Duodenal mucosa (tissue), 2 donors: ENCODE measurements around the gene OR2T27.
"Not testable (repeated sequence)": the region's sequence is repeated elsewhere in the genome, so short reads cannot be mapped to it uniquely, and the experiment has no call there.

Experiments used
- H3K27ac ChIP-seq: one replicate; pipeline ENCODE4 v1.7.0; 2013; ENCODE audit warnings: low read depth, low read length
- H3K27me3 ChIP-seq, 2 donors: one replicate each; pipeline ENCODE4 v1.7.0; 2013; ENCODE audit warnings: low read length in 2 of 2, control low read depth in 1 of 2; ENCODE audit not compliant: insufficient read depth in 2 of 2, control insufficient read depth in 1 of 2
- H3K36me3 ChIP-seq, 2 donors: one replicate each; pipeline ENCODE4 v1.7.0; 2013; ENCODE audit warnings: low read length in 2 of 2, control low read depth in 1 of 2; ENCODE audit not compliant: insufficient read depth in 2 of 2, control insufficient read depth in 1 of 2
- H3K4me1 ChIP-seq, 2 donors: one replicate each; pipeline ENCODE4 v1.7.0; 2013; ENCODE audit warnings: low read length in 2 of 2, control low read depth in 1 of 2; ENCODE audit not compliant: insufficient read depth in 2 of 2, control insufficient read depth in 1 of 2
- H3K4me3 ChIP-seq, 2 donors: one replicate each; pipeline ENCODE4 v1.7.0; 2013; ENCODE audit warnings: low read length in 2 of 2, low read depth in 1 of 2
- H3K9ac ChIP-seq, 2 donors: one replicate each; pipeline ENCODE4 v1.7.0; 2013; ENCODE audit warnings: low read length in 2 of 2, low read depth in 1 of 2
- H3K9me3 ChIP-seq, 2 donors: one replicate each; pipeline ENCODE4 v1.7.0; 2013; ENCODE audit warnings: low read length in 2 of 2, control low read depth in 1 of 2; ENCODE audit not compliant: control insufficient read depth in 1 of 2

Gene OR2T27, protein sequence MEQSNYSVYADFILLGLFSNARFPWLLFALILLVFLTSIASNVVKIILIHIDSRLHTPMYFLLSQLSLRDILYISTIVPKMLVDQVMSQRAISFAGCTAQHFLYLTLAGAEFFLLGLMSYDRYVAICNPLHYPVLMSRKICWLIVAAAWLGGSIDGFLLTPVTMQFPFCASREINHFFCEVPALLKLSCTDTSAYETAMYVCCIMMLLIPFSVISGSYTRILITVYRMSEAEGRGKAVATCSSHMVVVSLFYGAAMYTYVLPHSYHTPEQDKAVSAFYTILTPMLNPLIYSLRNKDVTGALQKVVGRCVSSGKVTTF

DNA sequence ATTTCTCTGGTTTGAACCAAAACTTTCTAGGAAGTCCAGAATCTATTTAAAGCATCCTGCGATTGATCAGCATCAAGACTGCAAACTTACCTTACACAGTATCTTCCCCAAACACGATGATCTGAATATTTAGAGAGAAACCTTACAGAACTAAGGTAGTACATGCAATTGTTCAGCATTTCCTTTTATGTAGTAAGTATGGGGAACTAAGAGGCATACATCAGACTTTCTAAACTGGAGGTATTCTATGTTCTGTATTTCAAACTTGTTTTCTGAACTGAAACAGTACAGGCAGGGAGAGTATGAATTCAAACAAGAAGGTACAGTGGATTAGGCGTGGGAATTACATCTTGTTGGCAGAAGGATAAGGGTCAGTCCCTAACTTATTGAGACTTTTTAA, at the start of gene OR2T27:
OR2T27 (minus strand) TSS at position 175 of the 400 bp plus-strand sequence. CDS start 4,644 bp downstream, outside the sequence.
- H3K9me3 ChIP-seq, H3K27me3 ChIP-seq, H3K9ac ChIP-seq, H3K27ac ChIP-seq, H3K4me3 ChIP-seq, H3K36me3 ChIP-seq, H3K4me1 ChIP-seq: not testable (repeated sequence)

DNA sequence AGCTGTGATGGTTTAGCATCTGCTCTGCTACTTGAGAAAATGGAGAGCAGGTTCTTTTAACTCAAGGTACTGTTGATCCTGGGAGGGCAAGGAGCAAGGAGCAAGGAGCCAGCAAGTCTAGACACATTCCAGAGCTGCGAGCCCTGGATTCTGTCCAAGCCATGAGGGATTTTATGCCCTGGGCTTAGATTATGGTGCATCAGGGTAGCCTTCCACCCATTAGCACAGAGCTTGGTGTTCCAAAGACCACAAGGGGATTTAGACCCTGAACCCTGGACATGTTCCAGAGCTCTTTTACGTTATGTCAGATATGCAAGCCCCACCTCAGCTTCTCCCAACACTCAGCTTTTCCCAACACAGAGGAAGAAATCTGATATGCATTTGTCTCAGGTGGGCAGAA, 49.3 kb upstream of the OR2T27 start:
- no peaks in the 10 kb centered on the region for H3K36me3 ChIP-seq
- H3K27me3 ChIP-seq = peaks cover 0 to 5% of the 10 kb centered on the region in 2 donors
- H3K4me1 ChIP-seq = peaks cover 0 to 6% of the 10 kb centered on the region in 2 donors
- no peak overlapping the region for H3K27ac ChIP-seq
- H3K9ac ChIP-seq = no peak overlapping the region
- H3K4me3 ChIP-seq = no peak overlapping the region
- H3K9me3 ChIP-seq = no peaks in the 10 kb centered on the region

DNA sequence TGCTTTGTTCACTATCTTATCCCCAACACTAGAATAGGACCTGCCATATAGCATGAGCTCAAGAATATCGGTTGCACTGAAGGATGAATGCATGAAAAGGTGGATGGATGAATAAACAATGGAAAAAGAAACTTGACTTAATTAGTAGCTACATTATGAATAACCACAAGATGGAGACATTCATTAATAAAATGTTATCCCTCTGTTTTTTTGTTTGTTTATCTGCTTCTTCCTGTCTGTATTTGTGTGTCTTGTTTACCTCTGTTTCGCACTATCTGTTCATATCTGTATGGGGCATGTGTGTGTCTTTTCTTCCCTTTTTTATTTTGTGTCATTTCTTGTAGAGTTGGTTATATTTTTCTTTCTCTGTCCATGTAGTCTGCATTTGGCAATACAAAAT, 48.3 kb upstream of the OR2T27 start:
- no peak overlapping the region for H3K4me3 ChIP-seq
- H3K27ac ChIP-seq = no peak overlapping the region
- no peaks in the 10 kb centered on the region for H3K36me3 ChIP-seq
- H3K27me3 ChIP-seq = peaks cover 0 to 3% of the 10 kb centered on the region in 2 donors
- H3K9ac ChIP-seq = no peak overlapping the region
- H3K9me3 ChIP-seq = no peaks in the 10 kb centered on the region
- peaks cover 0 to 6% of the 10 kb centered on the region in 2 donors for H3K4me1 ChIP-seq

DNA sequence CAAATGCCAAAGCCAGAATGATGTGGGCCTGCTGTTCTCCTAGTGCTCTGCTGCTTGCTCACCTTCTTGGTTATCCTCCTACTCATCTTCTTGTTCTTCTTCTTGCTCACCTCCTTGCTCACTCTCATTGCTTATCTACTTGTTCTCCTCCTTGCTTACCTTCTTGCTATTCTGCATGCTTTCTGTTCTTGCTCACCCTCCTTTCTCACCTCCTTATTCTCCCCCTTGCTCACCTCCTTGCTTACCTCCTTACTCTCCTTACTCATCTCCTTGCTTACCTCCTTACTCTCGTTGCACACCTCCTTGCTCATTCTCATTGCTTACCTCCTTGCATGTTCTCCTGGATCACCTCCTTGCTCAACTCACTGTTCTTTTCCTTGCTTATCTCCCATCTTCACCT, 47.4 kb upstream of the OR2T27 start, which contains the start of gene OR14I1:
OR14I1 (minus strand) TSS at position 53 of the 400 bp plus-strand sequence.
- peaks cover 0 to 6% of the 10 kb centered on the region in 2 donors for H3K4me1 ChIP-seq
- H3K27ac ChIP-seq = no peak within 1 kb of the TSS
- H3K36me3 ChIP-seq = no peaks in the 10 kb centered on the region
- H3K4me3 ChIP-seq = no peak within 1 kb of the TSS
- H3K9me3 ChIP-seq = no peaks in the 10 kb centered on the region
- H3K27me3 ChIP-seq = no peaks in the 10 kb centered on the region
- no peak within 1 kb of the TSS for H3K9ac ChIP-seq

DNA sequence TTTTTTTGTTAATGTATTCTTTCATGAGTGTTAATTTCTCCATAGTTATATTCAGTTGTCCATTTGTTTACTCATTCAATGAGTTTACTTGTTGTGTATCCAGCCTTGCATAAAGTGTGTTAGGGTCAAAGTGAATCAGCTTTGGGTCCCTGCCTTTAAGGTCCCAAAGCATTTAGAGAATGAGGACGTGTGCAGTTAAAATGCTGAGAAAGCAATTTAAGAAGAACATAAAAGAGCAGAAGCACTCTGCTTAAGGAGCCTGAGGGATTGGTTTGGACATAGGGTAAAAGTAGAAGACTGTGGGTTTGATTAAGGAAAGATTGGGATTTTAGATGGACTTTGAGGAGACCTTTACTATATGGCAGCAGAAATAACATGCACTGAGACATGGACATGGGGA, 43.8 kb upstream of the OR2T27 start:
- Histone ChIP-seq H3K27me3 (no peaks in the 10 kb centered on the region), H3K36me3 (no peaks in the 10 kb centered on the region), H3K27ac (no peak overlapping the region), H3K9ac (no peak overlapping the region), H3K9me3 (no peaks in the 10 kb centered on the region), H3K4me3 (no peak overlapping the region), H3K4me1 (peaks cover 0 to 4% of the 10 kb centered on the region in 2 donors)

DNA sequence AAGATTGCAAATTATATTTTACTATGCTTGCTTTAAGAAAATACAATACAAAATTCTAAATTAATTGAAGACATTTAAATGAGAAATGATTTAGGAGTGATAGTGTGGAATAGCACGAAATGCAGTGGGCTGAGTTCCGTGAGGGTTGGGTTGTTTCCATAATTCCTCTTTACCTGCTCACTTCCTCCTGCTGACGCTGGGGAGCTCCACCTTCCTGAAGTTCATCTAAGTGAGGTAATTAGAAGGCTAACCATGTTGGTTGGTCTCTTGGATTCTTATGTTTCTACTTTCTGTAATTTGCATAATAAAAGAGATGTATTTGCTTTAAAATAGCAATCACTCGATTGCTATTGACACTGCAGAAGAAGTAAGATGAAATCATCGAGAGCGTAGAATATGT, 42.6 kb upstream of the OR2T27 start:
- no peaks in the 10 kb centered on the region for H3K27me3 ChIP-seq
- H3K27ac ChIP-seq = no peak overlapping the region
- no peak overlapping the region for H3K4me3 ChIP-seq
- no peaks in the 10 kb centered on the region for H3K4me1 ChIP-seq
- H3K9me3 ChIP-seq = no peaks in the 10 kb centered on the region
- no peaks in the 10 kb centered on the region for H3K36me3 ChIP-seq
- no peak overlapping the region for H3K9ac ChIP-seq

DNA sequence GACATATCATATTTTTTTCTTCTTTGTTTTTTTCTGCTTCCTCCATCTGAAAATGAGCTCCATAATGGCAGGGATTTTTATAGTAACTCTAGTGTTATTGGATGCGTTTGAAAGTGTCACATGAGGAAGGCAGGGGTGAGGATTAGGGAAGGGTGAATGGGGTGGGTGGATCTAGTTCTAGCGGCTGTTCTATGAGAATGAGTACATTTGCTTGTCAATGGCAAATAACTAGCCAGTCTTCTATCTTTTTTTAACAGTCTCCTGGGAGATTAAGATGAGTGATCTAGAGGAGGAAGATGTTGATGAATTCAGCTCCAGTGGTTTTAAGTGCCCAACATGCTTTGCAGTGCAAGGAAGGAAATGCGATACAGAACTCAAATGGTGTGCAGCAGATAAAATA, 41.4 kb upstream of the OR2T27 start:
- H3K4me1 ChIP-seq = no peaks in the 10 kb centered on the region
- H3K4me3 ChIP-seq = no peak overlapping the region
- H3K27ac ChIP-seq = no peak overlapping the region
- no peaks in the 10 kb centered on the region for H3K9me3 ChIP-seq
- no peaks in the 10 kb centered on the region for H3K27me3 ChIP-seq
- H3K9ac ChIP-seq = no peak overlapping the region
- no peaks in the 10 kb centered on the region for H3K36me3 ChIP-seq

DNA sequence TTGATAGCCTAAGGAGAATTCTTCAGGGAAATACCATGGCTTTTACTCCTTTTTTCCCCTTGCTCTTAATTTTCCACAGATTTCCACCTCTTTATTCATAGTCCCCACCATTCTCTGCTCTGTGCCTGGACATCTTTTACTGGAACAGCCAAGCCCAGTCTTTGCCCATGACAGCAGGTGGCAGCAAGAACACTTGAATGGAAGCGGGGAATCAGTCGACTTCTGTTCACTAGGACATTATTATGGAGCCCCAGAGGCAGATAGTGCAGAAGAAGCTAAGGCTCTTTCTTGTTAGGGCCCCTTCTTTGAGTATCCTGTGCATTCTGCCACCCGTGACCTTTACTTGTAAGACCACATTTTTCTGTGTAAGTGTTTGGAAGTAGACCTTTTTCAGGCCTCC, 40.9 kb upstream of the OR2T27 start:
- Histone ChIP-seq H3K4me3 (no peak overlapping the region), H3K9ac (no peak overlapping the region), H3K9me3 (no peaks in the 10 kb centered on the region), H3K27me3 (no peaks in the 10 kb centered on the region), H3K4me1 (no peaks in the 10 kb centered on the region), H3K27ac (no peak overlapping the region), H3K36me3 (no peaks in the 10 kb centered on the region)

DNA sequence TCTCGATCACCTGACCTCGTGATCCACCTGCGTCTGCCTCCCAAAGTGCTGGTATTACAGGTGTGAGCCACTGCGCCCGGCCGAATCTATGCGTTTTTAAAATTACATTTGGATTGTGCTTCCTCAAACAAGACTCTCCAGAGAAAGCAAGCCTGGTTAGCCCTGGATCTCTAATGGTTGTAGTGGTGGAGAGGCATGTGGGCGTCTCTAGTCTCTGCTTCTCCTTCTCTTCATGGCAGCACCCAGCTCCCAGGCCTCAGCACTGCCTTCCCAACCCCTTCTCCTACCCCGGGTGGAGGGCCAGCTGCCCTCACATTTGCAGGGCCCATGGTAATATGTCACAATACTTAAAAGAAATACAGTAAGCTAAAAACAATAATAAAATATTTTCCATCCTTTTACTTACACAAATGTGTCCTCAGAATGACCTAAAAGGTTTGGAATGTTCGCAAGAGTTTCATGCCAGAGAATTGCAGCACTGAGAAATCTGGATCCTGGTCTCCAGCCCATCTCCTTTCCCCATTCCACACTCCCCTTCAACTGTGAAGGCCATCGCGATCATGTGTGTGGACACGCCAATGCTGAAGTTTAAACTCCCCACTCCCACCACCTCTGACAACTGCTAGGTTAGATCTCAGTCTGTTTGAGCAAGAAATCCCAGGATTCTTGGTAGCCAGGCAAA, 40.3 kb upstream of the OR2T27 start:
- Histone ChIP-seq H3K9me3 (no peaks in the 10 kb centered on the region), H3K4me1 (no peaks in the 10 kb centered on the region), H3K4me3 (no peak overlapping the region), H3K27me3 (no peaks in the 10 kb centered on the region), H3K9ac (no peak overlapping the region), H3K27ac (no peak overlapping the region), H3K36me3 (no peaks in the 10 kb centered on the region)

DNA sequence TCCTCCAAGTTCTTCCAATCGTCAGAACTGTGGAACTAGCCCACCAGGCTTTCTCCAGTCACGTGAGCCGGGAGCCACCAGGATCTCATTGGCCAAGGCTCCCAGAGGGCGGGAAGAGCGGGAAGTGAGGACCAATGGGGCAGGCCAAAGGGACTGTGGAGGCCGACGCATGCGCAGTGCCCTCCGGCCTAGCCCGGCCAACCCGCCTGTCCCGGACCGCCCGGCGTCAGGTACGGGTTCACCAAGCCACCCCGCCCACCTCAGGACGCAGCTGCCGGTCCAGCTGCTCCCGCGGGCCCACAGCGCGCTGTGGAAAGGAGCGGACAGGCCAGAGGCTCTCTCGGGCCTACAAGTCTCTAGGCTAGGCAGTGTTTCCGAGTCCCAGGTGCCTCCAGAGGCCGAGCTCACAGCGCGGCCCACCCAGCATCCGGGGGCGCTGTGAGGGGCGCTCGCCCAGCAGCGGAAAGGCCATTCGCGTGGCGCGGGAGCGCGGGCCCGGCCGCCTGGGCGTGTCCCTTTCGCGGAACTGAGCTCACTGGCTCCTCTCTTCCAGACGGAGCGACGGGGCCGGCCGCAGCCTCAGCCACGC, 36.3 kb upstream of the OR2T27 start:
- Histone ChIP-seq H3K36me3 (no peaks in the 10 kb centered on the region), H3K4me3 (no peak overlapping the region), H3K4me1 (no peaks in the 10 kb centered on the region), H3K9ac (no peak overlapping the region), H3K9me3 (no peaks in the 10 kb centered on the region), H3K27ac (no peak overlapping the region), H3K27me3 (no peaks in the 10 kb centered on the region)
